KMS-11 (cell line): ENCODE results near the gene RGS13.

Experiments
- H2AFZ ChIP-seq: fragments of 200-600 bp; sonication (generic); 2 replicates; pipeline ENCODE4 v1.6.1; 2016; ENCODE audit warnings: antibody characterized with exemption, mixed run types, low read depth
- H3K27ac ChIP-seq: fragments of 200-600 bp; sonication (generic); 2 replicates; pipeline ENCODE4 v1.6.1; 2016; ENCODE audit warnings: mild to moderate bottlenecking, mixed run types
- H3K27me3 ChIP-seq: fragments of 200-600 bp; sonication (generic); 2 replicates; pipeline ENCODE4 v1.6.1; 2017; ENCODE audit warnings: mild to moderate bottlenecking, low read depth, mixed run types, moderate library complexity; ENCODE audit not compliant: insufficient read depth
- H3K36me3 ChIP-seq: fragments of 200-600 bp; sonication (generic); 2 replicates; pipeline ENCODE4 v1.6.1; 2017; ENCODE audit warnings: mild to moderate bottlenecking, mixed run types; ENCODE audit not compliant: insufficient read depth
- H3K4me1 ChIP-seq: fragments of 200-600 bp; sonication (generic); 2 replicates; pipeline ENCODE4 v1.6.1; 2016; ENCODE audit warnings: mild to moderate bottlenecking, low read depth, mixed run types; ENCODE audit not compliant: poor library complexity, severe bottlenecking
- H3K4me2 ChIP-seq: fragments of 200-600 bp; sonication (generic); 2 replicates; pipeline ENCODE4 v1.7.0; 2016; ENCODE audit warnings: mild to moderate bottlenecking, mixed run types
- H3K4me3 ChIP-seq: fragments of 200-600 bp; sonication (generic); IDR thresholded peaks from 2 replicates; pipeline ENCODE4 v1.6.1; 2017; ENCODE audit warnings: low read depth, low read length, mixed read lengths; ENCODE audit not compliant: insufficient read depth
- H3K79me2 ChIP-seq: fragments of 200-600 bp; sonication (generic); 2 replicates; pipeline ENCODE4 v1.6.1; 2016; ENCODE audit warnings: low read depth, mixed run types; ENCODE audit not compliant: insufficient read depth
- H3K9ac ChIP-seq: fragments of 200-600 bp; sonication (generic); 2 replicates; pipeline ENCODE4 v1.6.1; 2016; ENCODE audit warnings: mild to moderate bottlenecking, mixed run types
- H4K20me1 ChIP-seq: fragments of 200-600 bp; sonication (generic); 2 replicates; pipeline ENCODE4 v1.6.1; 2016; ENCODE audit warnings: mild to moderate bottlenecking, mixed run types; ENCODE audit not compliant: insufficient read depth
- TF ChIP-seq, protein P1 (sequence below): fragments of 200-600 bp; sonication (generic); conservative IDR thresholded peaks from 2 replicates; pipeline ENCODE4 v1.6.1; 2017; ENCODE audit warnings: low read depth, mild to moderate bottlenecking, antibody characterized with exemption, low read length, moderate library complexity, mixed read lengths

RGS13 gene

GRCh38 chr1:192603218-192603787, 32.6 kb upstream of the RGS13 start:
- Histone ChIP-seq H3K79me2 (no peaks in the 10 kb centered on the region), H4K20me1 (no peaks in the 10 kb centered on the region), H2AFZ (peak overlapping the region; percentile 34; the same call in 1 of the 2 replicates), H3K4me2 (peak overlapping the region; percentile 89), H3K4me3 (peak overlapping the region; percentile 2), H3K27ac (peak overlapping the region; percentile 13), H3K36me3 (no peaks in the 10 kb centered on the region), H3K9ac (no peak overlapping the region), H3K4me1 (peaks cover 100% of the 10 kb centered on the region), H3K27me3 (no peaks in the 10 kb centered on the region)
- TF ChIP-seq, protein P1, sequence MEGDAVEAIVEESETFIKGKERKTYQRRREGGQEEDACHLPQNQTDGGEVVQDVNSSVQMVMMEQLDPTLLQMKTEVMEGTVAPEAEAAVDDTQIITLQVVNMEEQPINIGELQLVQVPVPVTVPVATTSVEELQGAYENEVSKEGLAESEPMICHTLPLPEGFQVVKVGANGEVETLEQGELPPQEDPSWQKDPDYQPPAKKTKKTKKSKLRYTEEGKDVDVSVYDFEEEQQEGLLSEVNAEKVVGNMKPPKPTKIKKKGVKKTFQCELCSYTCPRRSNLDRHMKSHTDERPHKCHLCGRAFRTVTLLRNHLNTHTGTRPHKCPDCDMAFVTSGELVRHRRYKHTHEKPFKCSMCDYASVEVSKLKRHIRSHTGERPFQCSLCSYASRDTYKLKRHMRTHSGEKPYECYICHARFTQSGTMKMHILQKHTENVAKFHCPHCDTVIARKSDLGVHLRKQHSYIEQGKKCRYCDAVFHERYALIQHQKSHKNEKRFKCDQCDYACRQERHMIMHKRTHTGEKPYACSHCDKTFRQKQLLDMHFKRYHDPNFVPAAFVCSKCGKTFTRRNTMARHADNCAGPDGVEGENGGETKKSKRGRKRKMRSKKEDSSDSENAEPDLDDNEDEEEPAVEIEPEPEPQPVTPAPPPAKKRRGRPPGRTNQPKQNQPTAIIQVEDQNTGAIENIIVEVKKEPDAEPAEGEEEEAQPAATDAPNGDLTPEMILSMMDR, result no peak

DNA sequence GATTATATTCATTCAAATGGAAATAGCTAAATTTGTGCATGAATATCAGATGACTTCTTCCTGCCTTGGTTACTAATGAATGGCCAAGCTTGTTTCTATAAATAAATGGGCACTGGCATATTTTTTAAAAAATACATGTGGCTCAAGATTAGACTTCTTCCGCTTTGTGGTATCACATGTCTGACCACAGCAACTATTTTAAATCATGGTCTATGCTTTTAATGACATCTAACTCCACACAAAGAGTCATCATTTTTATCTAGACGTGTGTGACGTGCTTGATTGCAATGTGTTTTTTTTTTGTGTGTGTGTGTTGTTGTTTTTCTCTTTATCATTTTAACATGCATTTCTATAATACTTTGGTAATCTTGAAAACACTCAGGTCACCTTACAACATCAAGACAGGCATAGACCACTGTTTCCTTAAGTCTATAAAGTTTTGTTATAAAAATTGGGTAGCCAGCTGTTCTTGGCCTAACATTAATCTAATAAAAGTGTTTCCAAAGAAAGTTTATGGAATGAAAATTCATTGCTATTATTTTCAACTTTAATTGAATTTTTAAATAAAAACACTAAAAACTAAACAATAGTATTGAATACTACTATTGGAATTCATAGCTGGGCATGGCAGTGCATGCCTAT, 30.8 kb upstream of the RGS13 start:
- Histone ChIP-seq H3K27me3 (no peaks in the 10 kb centered on the region), H3K4me1 (peaks cover 100% of the 10 kb centered on the region), H4K20me1 (no peaks in the 10 kb centered on the region), H3K9ac (peak overlapping the region; percentile 4; the same call in 1 of the 2 replicates), H3K4me2 (peak overlapping the region; percentile 89), H3K36me3 (no peaks in the 10 kb centered on the region), H3K4me3 (peak overlapping the region; percentile 61), H3K27ac (peak overlapping the region; percentile 31), H2AFZ (no peak overlapping the region), H3K79me2 (no peaks in the 10 kb centered on the region)
- TF ChIP-seq, protein P1, result no peak

GRCh38 chr1:192608671-192609070, 27.3 kb upstream of the RGS13 start:
- peak overlapping the region; percentile 1; the same call in 1 of the 2 replicates for H3K9ac ChIP-seq
- no peaks in the 10 kb centered on the region for H3K36me3 ChIP-seq
- peaks cover 72% of the 10 kb centered on the region for H3K4me1 ChIP-seq
- no peaks in the 10 kb centered on the region for H3K79me2 ChIP-seq
- H3K27me3 ChIP-seq, result no peaks in the 10 kb centered on the region
- H3K4me3 ChIP-seq, result no peak overlapping the region
- TF ChIP-seq, protein P1, result no peak
- H3K4me2 ChIP-seq, result peak overlapping the region; percentile 46
- H2AFZ ChIP-seq, result peak overlapping the region; percentile 24; the same call in 1 of the 2 replicates
- H3K27ac ChIP-seq, result peak overlapping the region; percentile 34
- no peaks in the 10 kb centered on the region for H4K20me1 ChIP-seq

DNA sequence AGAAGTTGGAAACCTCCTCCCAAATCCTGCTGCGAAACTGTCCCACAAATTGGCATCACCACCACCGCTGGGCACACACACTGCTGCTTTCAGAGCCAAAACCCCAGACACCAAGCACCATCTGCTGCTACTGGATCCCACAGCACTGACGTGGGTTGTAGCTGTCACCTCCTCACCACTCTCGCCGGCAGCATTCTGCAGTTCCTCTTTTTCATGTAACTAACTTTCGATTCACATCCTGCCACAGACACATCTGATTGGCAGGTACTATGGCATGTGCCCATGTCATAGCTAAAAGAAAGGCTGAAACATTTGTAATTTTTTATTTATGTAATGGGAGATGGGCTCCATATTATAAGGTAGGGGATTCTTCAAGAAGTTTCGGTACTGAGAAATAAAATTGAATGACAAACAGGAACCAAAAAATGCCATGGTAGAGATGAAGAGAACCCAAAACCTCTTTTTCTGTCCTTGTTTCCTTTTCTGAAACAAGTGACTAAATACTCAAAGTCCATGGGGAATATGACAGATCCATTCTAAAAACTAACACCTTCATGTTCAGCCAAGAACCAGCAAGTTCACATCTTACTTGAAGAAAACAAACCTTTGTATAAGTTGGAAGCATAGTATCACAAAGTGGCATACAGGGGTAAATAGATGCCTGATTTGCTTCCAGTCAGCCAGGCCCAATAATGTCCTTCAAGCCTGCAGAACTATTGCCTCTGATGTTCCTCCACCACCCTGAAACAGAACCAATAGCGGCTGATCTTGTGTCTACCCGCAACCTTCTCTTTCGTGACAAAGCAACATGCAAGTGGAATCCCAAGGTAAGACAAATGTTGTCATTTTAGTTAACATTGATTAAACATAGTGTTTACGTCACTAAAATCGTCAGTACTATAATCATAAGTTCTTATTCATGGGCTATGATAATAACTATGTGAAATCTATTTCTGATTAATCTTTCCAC, 26.6 kb upstream of the RGS13 start:
- peak overlapping the region; percentile 34 for H3K27ac ChIP-seq
- no peaks in the 10 kb centered on the region for H3K79me2 ChIP-seq
- H3K4me1 ChIP-seq, result peaks cover 67% of the 10 kb centered on the region
- H4K20me1 ChIP-seq, result no peaks in the 10 kb centered on the region
- H3K27me3 ChIP-seq, result no peaks in the 10 kb centered on the region
- peak overlapping the region; percentile 24; the same call in 1 of the 2 replicates for H2AFZ ChIP-seq
- TF ChIP-seq, protein P1, result no peak; the same call in 1 of the 2 replicates
- peak overlapping the region; percentile 46 for H3K4me2 ChIP-seq
- H3K9ac ChIP-seq, result peak overlapping the region; percentile 1; the same call in 1 of the 2 replicates
- H3K36me3 ChIP-seq, result no peaks in the 10 kb centered on the region
- no peak overlapping the region for H3K4me3 ChIP-seq
